ENCODE measurements around the gene CYSLTR2. TPM values are rescaled to one million over a fixed set of nuclear protein-coding genes. Genes with fewer than 3 reads are reported as not detected.
"Not testable (repeated sequence)": the region's sequence is repeated elsewhere in the genome, so short reads cannot be mapped to it uniquely, and the experiment has no call there.

The CYSLTR2 gene
- total RNA-seq, 1 experiment from 2014 or later: not detected

DNA sequence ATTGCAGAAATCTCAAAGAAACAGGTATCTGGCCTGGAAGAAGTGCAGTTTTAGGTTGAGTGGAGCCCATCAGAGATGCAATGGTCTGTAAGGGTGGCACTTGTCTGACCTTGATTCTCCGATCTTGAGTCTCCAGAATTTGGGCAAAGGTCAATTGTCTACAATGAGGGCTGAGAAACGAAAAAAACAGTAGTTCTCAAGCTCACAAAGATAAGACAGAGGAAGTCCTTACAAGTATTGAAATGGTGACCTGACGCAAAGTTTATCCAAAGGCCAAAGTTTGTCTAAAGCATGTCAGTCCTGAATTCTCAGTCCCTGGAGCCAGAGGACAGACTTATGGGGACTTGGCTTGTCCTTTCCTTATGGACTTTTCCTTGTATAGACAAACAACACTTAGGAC lies 40.3 kb downstream of the CYSLTR2 start:
- intact Hi-C loops (cut with micrococcal nuclease; ENCODE audit: unreplicated experiment): no loop called here
- Mint-ChIP-seq H3K36me3 (ENCODE audit: insufficient read depth, unreplicated experiment) (no peaks in the 10 kb centered on the region), H3K4me3 (ENCODE audit: low read depth, unreplicated experiment) (no peak overlapping the region), H3K9me3 (ENCODE audit: low read depth, unreplicated experiment) (peaks cover 6% of the 10 kb centered on the region), H3K4me1 (ENCODE audit: low read depth, unreplicated experiment) (peaks cover 8% of the 10 kb centered on the region), H3K27me3 (ENCODE audit: unreplicated experiment) (peaks cover 11% of the 10 kb centered on the region), H3K27ac (ENCODE audit: unreplicated experiment) (no peak overlapping the region)
- DNase-seq: no peak
- CTCF ChIA-PET: no interaction called here
- no TSS peak for BruUV-seq (replicated peaks)
- TF ChIP-seq, protein P1, sequence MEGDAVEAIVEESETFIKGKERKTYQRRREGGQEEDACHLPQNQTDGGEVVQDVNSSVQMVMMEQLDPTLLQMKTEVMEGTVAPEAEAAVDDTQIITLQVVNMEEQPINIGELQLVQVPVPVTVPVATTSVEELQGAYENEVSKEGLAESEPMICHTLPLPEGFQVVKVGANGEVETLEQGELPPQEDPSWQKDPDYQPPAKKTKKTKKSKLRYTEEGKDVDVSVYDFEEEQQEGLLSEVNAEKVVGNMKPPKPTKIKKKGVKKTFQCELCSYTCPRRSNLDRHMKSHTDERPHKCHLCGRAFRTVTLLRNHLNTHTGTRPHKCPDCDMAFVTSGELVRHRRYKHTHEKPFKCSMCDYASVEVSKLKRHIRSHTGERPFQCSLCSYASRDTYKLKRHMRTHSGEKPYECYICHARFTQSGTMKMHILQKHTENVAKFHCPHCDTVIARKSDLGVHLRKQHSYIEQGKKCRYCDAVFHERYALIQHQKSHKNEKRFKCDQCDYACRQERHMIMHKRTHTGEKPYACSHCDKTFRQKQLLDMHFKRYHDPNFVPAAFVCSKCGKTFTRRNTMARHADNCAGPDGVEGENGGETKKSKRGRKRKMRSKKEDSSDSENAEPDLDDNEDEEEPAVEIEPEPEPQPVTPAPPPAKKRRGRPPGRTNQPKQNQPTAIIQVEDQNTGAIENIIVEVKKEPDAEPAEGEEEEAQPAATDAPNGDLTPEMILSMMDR (IDR thresholded peaks at IDR 0.05; ENCODE audit: unreplicated experiment): no peak

DNA sequence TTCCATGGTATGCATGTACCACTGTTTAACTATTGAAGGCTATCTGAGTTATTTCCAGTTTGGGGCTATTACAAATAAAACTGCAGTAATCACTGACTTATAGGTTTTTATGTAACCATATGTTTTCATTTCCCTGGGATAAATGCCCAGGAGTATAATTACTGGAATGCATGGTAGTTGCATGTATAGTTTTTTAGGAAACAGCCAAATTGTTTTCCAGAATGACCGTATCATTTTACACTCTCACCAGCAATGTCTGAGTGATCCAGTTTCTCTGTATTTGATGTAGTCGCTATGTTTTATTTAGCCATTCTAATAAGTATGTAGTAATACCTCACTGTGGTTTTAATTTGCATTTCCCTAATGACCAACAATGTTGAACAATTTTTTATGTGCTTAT lies 42.0 kb downstream of the CYSLTR2 start:
- no peaks in the 10 kb centered on the region for H3K36me3 Mint-ChIP-seq (ENCODE audit: insufficient read depth, unreplicated experiment)
- TF ChIP-seq, protein P1 (IDR thresholded peaks at IDR 0.05; ENCODE audit: unreplicated experiment): no peak
- H3K4me1 Mint-ChIP-seq (ENCODE audit: low read depth, unreplicated experiment): peaks cover 8% of the 10 kb centered on the region
- peaks cover 17% of the 10 kb centered on the region for H3K27me3 Mint-ChIP-seq (ENCODE audit: unreplicated experiment)
- no peak overlapping the region for H3K4me3 Mint-ChIP-seq (ENCODE audit: low read depth, unreplicated experiment)
- peaks cover 7% of the 10 kb centered on the region for H3K9me3 Mint-ChIP-seq (ENCODE audit: low read depth, unreplicated experiment)
- intact Hi-C loops (cut with micrococcal nuclease; ENCODE audit: unreplicated experiment): no loop called here
- no peak overlapping the region for H3K27ac Mint-ChIP-seq (ENCODE audit: unreplicated experiment)
- DNase-seq: no peak
- no TSS peak for BruUV-seq (replicated peaks)
- CTCF ChIA-PET: no interaction called here

DNA sequence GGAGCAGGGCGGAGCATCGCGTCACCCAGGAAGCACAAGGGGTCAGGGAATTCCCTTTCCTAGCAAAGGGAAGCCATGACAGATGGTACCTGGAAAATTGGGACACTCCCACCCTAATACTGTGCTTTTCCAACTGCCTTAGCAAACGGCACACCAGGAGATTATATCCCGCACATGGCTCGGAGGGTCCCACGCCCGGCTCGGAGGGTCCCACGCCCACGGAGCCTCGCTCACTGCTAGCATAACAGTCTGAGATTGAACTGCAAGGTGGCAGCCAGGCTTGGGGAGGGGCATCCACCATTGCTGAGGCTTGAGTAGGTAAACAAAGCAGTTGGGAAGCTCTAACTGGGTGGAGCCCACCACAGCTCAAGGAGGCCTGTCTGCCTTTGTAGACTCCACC lies 42.9 kb downstream of the CYSLTR2 start:
- DNase-seq; intact Hi-C loops (cut with micrococcal nuclease; ENCODE audit: unreplicated experiment); H3K4me1 Mint-ChIP-seq (ENCODE audit: low read depth, unreplicated experiment); H3K9me3 Mint-ChIP-seq (ENCODE audit: low read depth, unreplicated experiment); H3K36me3 Mint-ChIP-seq (ENCODE audit: insufficient read depth, unreplicated experiment); CTCF ChIA-PET; H3K4me3 Mint-ChIP-seq (ENCODE audit: low read depth, unreplicated experiment); BruUV-seq (replicated peaks); H3K27ac Mint-ChIP-seq (ENCODE audit: unreplicated experiment): not testable (repeated sequence)
- H3K27me3 Mint-ChIP-seq (ENCODE audit: unreplicated experiment): peaks cover 17% of the 10 kb centered on the region

DNA sequence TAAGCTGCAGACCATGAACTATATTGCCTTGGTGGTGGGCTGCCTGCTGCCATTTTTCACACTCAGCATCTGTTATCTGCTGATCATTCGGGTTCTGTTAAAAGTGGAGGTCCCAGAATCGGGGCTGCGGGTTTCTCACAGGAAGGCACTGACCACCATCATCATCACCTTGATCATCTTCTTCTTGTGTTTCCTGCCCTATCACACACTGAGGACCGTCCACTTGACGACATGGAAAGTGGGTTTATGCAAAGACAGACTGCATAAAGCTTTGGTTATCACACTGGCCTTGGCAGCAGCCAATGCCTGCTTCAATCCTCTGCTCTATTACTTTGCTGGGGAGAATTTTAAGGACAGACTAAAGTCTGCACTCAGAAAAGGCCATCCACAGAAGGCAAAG lies 53.7 kb downstream of the CYSLTR2 start:
- Mint-ChIP-seq H3K27ac (ENCODE audit: unreplicated experiment) (no peak overlapping the region), H3K9me3 (ENCODE audit: low read depth, unreplicated experiment) (peaks cover 11% of the 10 kb centered on the region), H3K36me3 (ENCODE audit: insufficient read depth, unreplicated experiment) (no peaks in the 10 kb centered on the region), H3K27me3 (ENCODE audit: unreplicated experiment) (peaks cover 16% of the 10 kb centered on the region), H3K4me3 (ENCODE audit: low read depth, unreplicated experiment) (no peak overlapping the region), H3K4me1 (ENCODE audit: low read depth, unreplicated experiment) (no peaks in the 10 kb centered on the region)
- no peak for DNase-seq
- intact Hi-C loops (cut with micrococcal nuclease; ENCODE audit: unreplicated experiment): no loop called here
- no TSS peak for BruUV-seq (replicated peaks)
- TF ChIP-seq, protein P1 (IDR thresholded peaks at IDR 0.05; ENCODE audit: unreplicated experiment): no peak
- CTCF ChIA-PET: no interaction called here

DNA sequence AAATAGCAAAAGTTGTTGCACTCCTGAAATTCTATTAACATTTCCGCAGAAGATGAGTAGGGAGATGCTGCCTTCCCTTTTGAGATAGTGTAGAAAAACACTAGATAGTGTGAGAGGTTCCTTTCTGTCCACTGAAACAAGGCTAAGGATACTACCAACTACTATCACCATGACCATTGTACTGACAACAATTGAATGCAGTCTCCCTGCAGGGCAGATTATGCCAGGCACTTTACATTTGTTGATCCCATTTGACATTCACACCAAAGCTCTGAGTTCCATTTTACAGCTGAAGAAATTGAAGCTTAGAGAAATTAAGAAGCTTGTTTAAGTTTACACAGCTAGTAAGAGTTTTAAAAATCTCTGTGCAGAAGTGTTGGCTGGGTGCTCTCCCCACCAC lies 55.0 kb downstream of the CYSLTR2 start:
- Mint-ChIP-seq H3K4me3 (ENCODE audit: low read depth, unreplicated experiment) (no peak overlapping the region), H3K9me3 (ENCODE audit: low read depth, unreplicated experiment) (peaks cover 13% of the 10 kb centered on the region), H3K27ac (ENCODE audit: unreplicated experiment) (no peak overlapping the region), H3K4me1 (ENCODE audit: low read depth, unreplicated experiment) (no peaks in the 10 kb centered on the region), H3K36me3 (ENCODE audit: insufficient read depth, unreplicated experiment) (no peaks in the 10 kb centered on the region), H3K27me3 (ENCODE audit: unreplicated experiment) (peaks cover 16% of the 10 kb centered on the region)
- TF ChIP-seq, protein P1 (IDR thresholded peaks at IDR 0.05; ENCODE audit: unreplicated experiment): no peak
- no TSS peak for BruUV-seq (replicated peaks)
- no peak for DNase-seq
- intact Hi-C loops (cut with micrococcal nuclease; ENCODE audit: unreplicated experiment): no loop called here
- CTCF ChIA-PET: no interaction called here

Data from Calu3 (cell line).